ENCODE results near the gene ULBP1. TPM values are rescaled to one million over a fixed set of nuclear protein-coding genes. Genes with fewer than 3 reads are reported as not detected.
"Not testable (repeated sequence)": the region's sequence is repeated elsewhere in the genome, so short reads cannot be mapped to it uniquely, and the experiment has no call there.

ULBP1 gene
- total and polyA plus RNA-seq, 2 donors, result 0.19 to 0.68 TPM

DNA sequence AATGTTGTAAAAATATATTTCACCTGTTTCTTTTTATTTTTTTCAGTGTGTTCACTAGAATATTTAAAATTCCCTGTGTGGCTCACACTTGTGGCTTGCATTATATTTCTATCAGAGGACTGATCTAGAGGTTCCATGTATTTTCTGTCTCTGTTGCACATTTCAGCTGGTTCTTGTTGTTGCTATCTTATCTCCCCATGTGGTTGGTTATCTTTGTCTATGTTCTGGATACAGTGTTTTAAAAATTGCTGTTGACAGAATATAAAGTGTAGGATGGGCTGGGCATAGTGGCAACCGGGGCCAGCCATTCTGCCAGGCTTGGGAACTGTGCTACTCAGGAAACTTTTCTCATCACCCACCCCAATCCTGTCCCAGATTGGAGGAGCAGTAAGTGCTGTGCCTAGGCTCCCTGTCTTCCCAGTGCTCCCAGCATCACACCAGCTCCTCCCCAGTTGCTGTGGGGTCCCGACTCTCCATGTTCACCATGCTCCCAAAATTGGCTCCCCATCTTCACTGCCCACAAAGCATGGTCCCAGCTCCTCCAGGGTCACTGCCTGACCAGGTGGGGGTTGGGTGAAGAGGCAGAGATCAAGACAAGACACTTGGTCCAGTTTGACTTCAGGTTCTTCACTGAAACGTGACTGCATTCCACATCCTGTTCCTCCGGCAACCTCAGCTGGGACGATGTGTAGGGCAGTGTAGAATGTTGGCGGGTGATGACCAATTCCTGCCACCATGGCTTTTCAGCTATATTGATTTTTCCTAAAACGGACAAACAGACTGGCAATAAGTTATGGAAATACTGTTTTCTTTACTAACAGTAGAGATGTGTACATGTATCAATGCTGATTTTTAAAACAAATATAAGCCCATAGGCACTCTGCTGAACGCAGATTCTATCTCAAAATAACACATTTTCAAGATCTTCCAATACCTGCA is 49.4 kb downstream of the ULBP1 start:
- not testable (repeated sequence) for H3K4me3 ChIP-seq (ENCODE audit: low read length in 2 of 2); H3K27ac ChIP-seq (ENCODE audit: low read depth in 1 of 2, low read length in 1 of 2); DNase-seq (ENCODE audit: low read depth in 6 of 9, low spot score in 9 of 9); H3K9me3 ChIP-seq (ENCODE audit: control insufficient read depth in 2 of 2, insufficient read depth in 1 of 2, low read length in 1 of 2); H3K4me1 ChIP-seq (ENCODE audit: control insufficient read depth in 2 of 2, insufficient read depth in 2 of 2, low read length in 2 of 2); H3K36me3 ChIP-seq (ENCODE audit: control insufficient read depth in 2 of 2, insufficient read depth in 2 of 2, low read length in 1 of 2)
- H3K27me3 ChIP-seq (ENCODE audit: control insufficient read depth in 2 of 2, insufficient read depth in 1 of 2, low read length in 1 of 2), result peaks cover 31 to 87% of the 10 kb centered on the region in 2 donors
- WGBS, result 36% methylated on average over 8 of the region's 8 CpGs

DNA sequence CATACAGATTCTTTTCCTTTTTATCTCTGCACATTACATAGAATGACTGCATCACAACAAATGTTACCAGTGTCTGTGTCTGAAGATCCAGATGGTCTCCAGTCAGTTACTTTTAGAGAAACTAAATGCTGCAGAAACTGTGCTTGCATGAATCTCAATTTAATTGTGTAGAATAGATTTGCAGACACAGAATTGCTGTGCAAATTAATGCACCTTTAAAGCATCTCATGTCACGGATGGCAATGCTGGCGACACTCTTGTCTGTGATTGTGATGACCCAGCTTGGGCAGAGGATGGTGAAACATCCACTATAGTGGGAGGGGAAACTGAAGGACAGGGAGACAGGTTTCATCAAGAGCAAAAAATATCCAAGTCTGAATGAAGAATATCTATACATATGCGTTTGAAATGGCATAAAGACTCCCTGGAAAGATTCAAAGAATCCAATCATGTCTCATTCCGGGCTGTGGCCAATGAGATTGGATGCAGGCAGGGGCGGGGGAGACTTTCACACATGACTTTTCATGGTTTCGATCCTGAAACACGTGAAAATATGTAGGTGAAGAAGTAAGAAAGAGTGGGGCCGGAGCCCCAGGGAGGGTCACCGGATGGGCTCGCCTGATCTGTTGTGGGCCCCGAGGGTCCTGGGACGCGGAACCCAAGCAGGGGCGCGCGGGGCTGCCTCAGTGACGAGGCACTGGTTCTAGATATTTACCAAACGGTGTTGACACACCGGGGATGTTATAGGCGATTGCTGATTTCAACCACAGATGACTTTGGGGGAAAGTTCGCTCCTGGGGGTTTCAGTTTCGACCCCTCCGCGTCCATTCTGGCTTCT is 50.3 kb downstream of the ULBP1 start:
- not testable (repeated sequence) for H3K4me3 ChIP-seq (ENCODE audit: low read length in 2 of 2); H3K9me3 ChIP-seq (ENCODE audit: control insufficient read depth in 2 of 2, insufficient read depth in 1 of 2, low read length in 1 of 2); DNase-seq (ENCODE audit: low read depth in 6 of 9, low spot score in 9 of 9); H3K4me1 ChIP-seq (ENCODE audit: control insufficient read depth in 2 of 2, insufficient read depth in 2 of 2, low read length in 2 of 2); H3K36me3 ChIP-seq (ENCODE audit: control insufficient read depth in 2 of 2, insufficient read depth in 2 of 2, low read length in 1 of 2); H3K27ac ChIP-seq (ENCODE audit: low read depth in 1 of 2, low read length in 1 of 2)
- H3K27me3 ChIP-seq (ENCODE audit: control insufficient read depth in 2 of 2, insufficient read depth in 1 of 2, low read length in 1 of 2), result peaks cover 28 to 84% of the 10 kb centered on the region in 2 donors
- 13% methylated on average over 12 of the region's 24 CpGs for WGBS

DNA sequence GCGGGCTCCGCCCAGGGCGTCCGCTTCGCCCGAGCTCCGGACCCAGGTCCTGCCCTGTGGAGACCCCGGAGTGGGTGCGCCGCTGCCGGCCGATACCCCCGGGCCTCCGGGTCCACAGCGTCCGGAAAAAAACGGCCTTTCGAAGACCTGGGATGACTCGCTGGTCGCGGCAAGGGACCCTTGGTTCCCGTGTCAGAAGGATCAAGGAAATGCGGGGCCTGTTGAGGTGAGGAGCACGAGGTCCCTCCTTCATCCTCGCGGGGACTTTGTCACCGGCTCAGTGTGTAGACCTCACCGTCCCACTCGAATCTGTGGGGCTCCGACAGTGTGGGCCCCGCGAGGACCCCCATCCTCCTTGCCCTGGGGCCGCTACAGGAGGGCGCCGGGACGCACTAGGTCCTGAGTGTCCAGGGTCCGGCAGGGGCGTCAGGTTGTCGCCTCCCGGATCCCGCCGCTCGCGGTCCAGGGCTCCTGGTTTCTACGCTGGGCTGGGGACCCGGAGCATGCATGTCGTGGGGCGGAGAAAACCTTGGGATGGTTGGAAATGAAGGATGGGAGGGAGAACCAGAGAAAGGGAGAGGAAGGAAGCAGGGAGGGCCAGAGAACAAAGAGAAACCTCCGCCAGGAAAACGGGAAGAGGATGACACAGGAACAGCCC is 51.0 kb downstream of the ULBP1 start:
- H3K9me3 ChIP-seq (ENCODE audit: control insufficient read depth in 2 of 2, insufficient read depth in 1 of 2, low read length in 1 of 2); H3K4me3 ChIP-seq (ENCODE audit: low read length in 2 of 2); H3K36me3 ChIP-seq (ENCODE audit: control insufficient read depth in 2 of 2, insufficient read depth in 2 of 2, low read length in 1 of 2); H3K4me1 ChIP-seq (ENCODE audit: control insufficient read depth in 2 of 2, insufficient read depth in 2 of 2, low read length in 2 of 2); H3K27ac ChIP-seq (ENCODE audit: low read depth in 1 of 2, low read length in 1 of 2); DNase-seq (ENCODE audit: low read depth in 6 of 9, low spot score in 9 of 9): not testable (repeated sequence)
- H3K27me3 ChIP-seq (ENCODE audit: control insufficient read depth in 2 of 2, insufficient read depth in 1 of 2, low read length in 1 of 2), result peaks cover 25 to 82% of the 10 kb centered on the region in 2 donors
- 6% methylated on average over 47 of the region's 50 CpGs for WGBS

- 4% methylated on average over 15 of the region's 15 CpGs for WGBS
- H3K4me1 ChIP-seq (ENCODE audit: control insufficient read depth in 2 of 2, insufficient read depth in 2 of 2, low read length in 2 of 2); H3K27ac ChIP-seq (ENCODE audit: low read depth in 1 of 2, low read length in 1 of 2); H3K4me3 ChIP-seq (ENCODE audit: low read length in 2 of 2); H3K9me3 ChIP-seq (ENCODE audit: control insufficient read depth in 2 of 2, insufficient read depth in 1 of 2, low read length in 1 of 2); H3K36me3 ChIP-seq (ENCODE audit: control insufficient read depth in 2 of 2, insufficient read depth in 2 of 2, low read length in 1 of 2); DNase-seq (ENCODE audit: low read depth in 6 of 9, low spot score in 9 of 9): not testable (repeated sequence)
- H3K27me3 ChIP-seq (ENCODE audit: control insufficient read depth in 2 of 2, insufficient read depth in 1 of 2, low read length in 1 of 2), result peaks cover 20 to 76% of the 10 kb centered on the region in 2 donors
Observed at GRCh38 chr6:150015281-150016001, 51.7 kb downstream of the ULBP1 start.

GRCh38 chr6:150016324-150017185 is 52.8 kb downstream of the ULBP1 start:
- no peaks in the 10 kb centered on the region for H3K36me3 ChIP-seq (ENCODE audit: control insufficient read depth in 2 of 2, insufficient read depth in 2 of 2, low read length in 1 of 2)
- no peaks in the 10 kb centered on the region for H3K4me1 ChIP-seq (ENCODE audit: control insufficient read depth in 2 of 2, insufficient read depth in 2 of 2, low read length in 2 of 2)
- no peaks in the 10 kb centered on the region for H3K9me3 ChIP-seq (ENCODE audit: control insufficient read depth in 2 of 2, insufficient read depth in 1 of 2, low read length in 1 of 2)
- peak in 8 of 9 donors; percentile 30 to 85 (median 64) for DNase-seq (ENCODE audit: low read depth in 6 of 9, low spot score in 9 of 9)
- H3K27ac ChIP-seq (ENCODE audit: low read depth in 1 of 2, low read length in 1 of 2), result no peak overlapping the region
- H3K4me3 ChIP-seq (ENCODE audit: low read length in 2 of 2), result no peak overlapping the region
- 23% methylated on average over 6 of the region's 6 CpGs for WGBS
- H3K27me3 ChIP-seq (ENCODE audit: control insufficient read depth in 2 of 2, insufficient read depth in 1 of 2, low read length in 1 of 2), result peaks cover 20 to 69% of the 10 kb centered on the region in 2 donors

DNA sequence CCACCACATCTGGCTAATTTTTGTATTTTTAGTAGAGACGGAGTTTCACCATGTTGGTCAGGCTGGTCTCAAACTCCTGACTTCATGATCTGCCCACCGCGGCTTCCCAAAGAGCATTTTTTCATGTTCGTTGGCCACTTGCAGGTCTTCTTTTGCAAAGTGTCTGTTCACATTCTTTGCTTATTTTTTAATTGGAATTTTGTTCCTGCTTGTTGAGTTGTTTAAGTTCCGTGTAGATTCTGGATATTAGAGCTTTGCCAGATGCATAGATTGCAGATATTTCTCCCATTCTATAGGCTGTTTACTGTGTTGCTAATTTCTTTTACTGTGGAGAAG is 53.4 kb downstream of the ULBP1 start:
- 7% methylated on average over 5 of the region's 5 CpGs for WGBS
- H3K27ac ChIP-seq (ENCODE audit: low read depth in 1 of 2, low read length in 1 of 2); H3K36me3 ChIP-seq (ENCODE audit: control insufficient read depth in 2 of 2, insufficient read depth in 2 of 2, low read length in 1 of 2); H3K4me3 ChIP-seq (ENCODE audit: low read length in 2 of 2); H3K9me3 ChIP-seq (ENCODE audit: control insufficient read depth in 2 of 2, insufficient read depth in 1 of 2, low read length in 1 of 2); DNase-seq (ENCODE audit: low read depth in 6 of 9, low spot score in 9 of 9); H3K4me1 ChIP-seq (ENCODE audit: control insufficient read depth in 2 of 2, insufficient read depth in 2 of 2, low read length in 2 of 2): not testable (repeated sequence)
- H3K27me3 ChIP-seq (ENCODE audit: control insufficient read depth in 2 of 2, insufficient read depth in 1 of 2, low read length in 1 of 2), result peaks cover 17 to 63% of the 10 kb centered on the region in 2 donors

DNA sequence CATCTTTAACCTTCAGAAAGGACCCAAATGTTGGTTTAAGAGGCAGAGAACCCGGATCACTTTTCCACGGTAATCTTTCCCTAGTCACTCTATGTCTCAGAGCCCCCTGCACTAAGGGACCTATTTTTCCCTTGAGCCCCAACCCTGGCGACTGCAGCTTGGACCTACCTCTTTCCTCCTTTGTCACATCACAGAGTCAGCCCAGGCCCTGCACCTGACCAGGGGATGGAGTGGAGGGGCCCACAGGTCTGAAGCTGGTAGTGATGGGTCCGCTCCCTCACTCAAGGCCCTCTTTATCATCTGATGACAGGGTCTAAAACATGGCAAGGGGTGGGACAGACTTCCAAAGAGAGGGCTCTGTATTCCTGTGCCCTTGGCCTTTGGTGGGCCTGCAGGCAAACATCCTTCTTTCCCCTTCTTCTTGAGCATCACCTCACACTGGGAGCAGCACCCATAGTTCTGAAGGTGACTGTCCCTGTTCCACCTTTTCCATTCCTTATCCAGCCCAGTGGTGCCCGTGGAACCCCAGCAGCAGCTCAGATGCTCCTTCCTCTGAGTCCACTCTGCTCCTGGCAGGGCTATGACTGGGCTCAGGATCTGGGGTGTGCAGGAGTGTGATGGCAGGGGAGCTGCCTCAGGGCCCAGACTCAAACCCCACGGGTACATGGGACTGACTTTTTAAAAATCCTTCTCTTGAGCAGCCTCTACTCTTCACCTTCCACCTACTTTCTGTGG is 55.3 kb downstream of the ULBP1 start:
- Histone ChIP-seq H3K36me3 (ENCODE audit: control insufficient read depth in 2 of 2, insufficient read depth in 2 of 2, low read length in 1 of 2) (no peaks in the 10 kb centered on the region), H3K27ac (ENCODE audit: low read depth in 1 of 2, low read length in 1 of 2) (no peak overlapping the region), H3K9me3 (ENCODE audit: control insufficient read depth in 2 of 2, insufficient read depth in 1 of 2, low read length in 1 of 2) (no peaks in the 10 kb centered on the region), H3K27me3 (ENCODE audit: control insufficient read depth in 2 of 2, insufficient read depth in 1 of 2, low read length in 1 of 2) (peaks cover 10 to 51% of the 10 kb centered on the region in 2 donors), H3K4me1 (ENCODE audit: control insufficient read depth in 2 of 2, insufficient read depth in 2 of 2, low read length in 2 of 2) (no peaks in the 10 kb centered on the region), H3K4me3 (ENCODE audit: low read length in 2 of 2) (no peak overlapping the region)
- 69% methylated on average over 6 of the region's 6 CpGs for WGBS
- no peak for DNase-seq (ENCODE audit: low read depth in 6 of 9, low spot score in 9 of 9)
